Keratinocyte (primary cell): Measurements from ENCODE around the gene HPX. TPM values are rescaled to one million over a fixed set of nuclear protein-coding genes. Genes with fewer than 3 reads are reported as not detected.

Experiments used
- DNase-seq: peaks from one replicate; pipeline ENCODE4 v3.0.0-alpha.2; 2011; ENCODE audit warnings: low read depth, missing footprints, low spot score
- FAIRE-seq: peaks from 2 replicates; lab custom pipeline; 2011; peaks lifted over from hg19 to GRCh38; lab: Jason Lieb, UNC
- H2AFZ ChIP-seq: 2 replicates; pipeline ENCODE4 v1.6.0; 2012; ENCODE audit warnings: low read length, control low read depth, inconsistent platforms; ENCODE audit not compliant: control insufficient read depth
- H3K27ac ChIP-seq: 2 replicates; pipeline ENCODE4 v1.5.1; 2011; ENCODE audit warnings: low read length; ENCODE audit not compliant: control insufficient read depth, insufficient read depth
- H3K27me3 ChIP-seq: 3 replicates; pipeline ENCODE4 v1.6.0; 2011; ENCODE audit warnings: low read length; ENCODE audit not compliant: control insufficient read depth, insufficient read depth; ENCODE audit errors: extremely low read depth
- H3K36me3 ChIP-seq, 2 experiments: 2 replicates in 1 of 2; 3 replicates in 1 of 2; pipeline ENCODE4 v1.5.1; 2011; ENCODE audit warnings: low read length in 2 of 2, mild to moderate bottlenecking in 1 of 2; ENCODE audit not compliant: control insufficient read depth in 2 of 2, insufficient read depth in 2 of 2; ENCODE audit errors: extremely low read depth in 1 of 2
- H3K4me1 ChIP-seq: 3 replicates; pipeline ENCODE4 v1.5.1; 2011; ENCODE audit warnings: low read length; ENCODE audit not compliant: control insufficient read depth, insufficient read depth; ENCODE audit errors: extremely low read depth
- H3K4me2 ChIP-seq: 3 replicates; pipeline ENCODE4 v1.6.0; 2011; ENCODE audit warnings: low read depth, low read length; ENCODE audit not compliant: control insufficient read depth, insufficient read depth; ENCODE audit errors: extremely low read depth
- H3K4me3 ChIP-seq, 3 experiments: fragments of 200-600 bp in 1 of 3; sonication (generic) in 1 of 3; 2 replicates in 2 of 3; 3 replicates in 1 of 3; pipeline ENCODE4 v1.5.1; 2011 to 2016; ENCODE audit warnings: low read length in 3 of 3, mild to moderate bottlenecking in 3 of 3, control low read depth in 2 of 3, inconsistent platforms in 1 of 3, low read depth in 1 of 3, mixed read lengths in 1 of 3, mixed run types in 1 of 3, moderate library complexity in 1 of 3; ENCODE audit not compliant: control insufficient read depth in 2 of 3, insufficient read depth in 2 of 3; ENCODE audit errors: extremely low read depth in 1 of 3
- H3K79me2 ChIP-seq: 2 replicates; pipeline ENCODE4 v1.6.0; 2012; ENCODE audit warnings: low read length; ENCODE audit not compliant: control insufficient read depth, insufficient read depth
- H3K9ac ChIP-seq: 3 replicates; pipeline ENCODE4 v1.6.0; 2011; ENCODE audit warnings: low read length; ENCODE audit not compliant: control insufficient read depth, insufficient read depth; ENCODE audit errors: extremely low read depth
- H3K9me1 ChIP-seq: 3 replicates; pipeline ENCODE4 v1.6.0; 2011; ENCODE audit warnings: low read length; ENCODE audit not compliant: control insufficient read depth, insufficient read depth; ENCODE audit errors: extremely low read depth
- H3K9me3 ChIP-seq: 2 replicates; pipeline ENCODE4 v1.5.1; 2012; ENCODE audit warnings: low read depth, low read length; ENCODE audit not compliant: control insufficient read depth
- H4K20me1 ChIP-seq: 3 replicates; pipeline ENCODE4 v1.6.0; 2011; ENCODE audit warnings: low read length; ENCODE audit not compliant: control insufficient read depth, insufficient read depth; ENCODE audit errors: extremely low read depth
- CTCF ChIP-seq, 3 experiments: IDR thresholded peaks in 1 of 3; conservative IDR thresholded peaks in 1 of 3; optimal IDR thresholded peaks in 1 of 3; 2 replicates in 2 of 3; 3 replicates in 1 of 3; pipeline versions ENCODE3 to v1.5.1; 2011; ENCODE audit warnings: low read length in 3 of 3, mild to moderate bottlenecking in 3 of 3, moderate library complexity in 2 of 3, control low read depth in 1 of 3, inconsistent platforms in 1 of 3; ENCODE audit not compliant: insufficient read depth in 2 of 3; ENCODE audit errors: extremely low read depth in 1 of 3
- EZH2 ChIP-seq: IDR thresholded peaks from one replicate; pipeline ENCODE4 v1.6.1; 2012; ENCODE audit warnings: inconsistent platforms, mild to moderate bottlenecking, low read length, moderate library complexity
- dilution Hi-C: fragments of 300-500 bp; cut with MboI; formaldehyde crosslinking; loops from one replicate; pipeline ENCODE4 v1.7.0; 2020; ENCODE audit warnings: low sequenced_read_pairs; ENCODE audit not compliant: extremely low pct_ligation_motif_present
- polyA plus RNA-seq, 5 experiments: library from polyadenylated mRNA; depleted of rRNA in 3 of 5; stranded (reverse) in 3 of 5; stranded (forward) in 1 of 5; unstranded in 1 of 5; fragments of >200 nt; gene quantifications; 1 replicate in 1 of 5; 2 replicates in 3 of 5; 3 replicates in 1 of 5; pipeline versions ENCODE4 v1.2.1 to v1.2.3, GENCODE V29; 2011 to 2012; ENCODE audit warnings: missing spikeins in 2 of 5, low read depth in 1 of 5, low replicate concordance in 1 of 5

The HPX gene
- polyA plus RNA-seq, 1 donor (not counting 4 experiments of a cell fraction or from before 2014, with no cell fraction given): 0.76 TPM

- DNase-seq (no peak), FAIRE-seq (no peak)
- H3K9me1 ChIP-seq: no peaks in the 10 kb centered on the region
- no peaks in the 10 kb centered on the region for H3K9me3 ChIP-seq
- H3K4me1 ChIP-seq: peaks cover 8% of the 10 kb centered on the region
- dilution Hi-C loops: no loop called here
- H3K4me2 ChIP-seq: no peak overlapping the region
- no peak overlapping the region for H3K9ac ChIP-seq
- H3K79me2 ChIP-seq: peaks cover 23% of the 10 kb centered on the region
- H4K20me1 ChIP-seq: peaks cover 2% of the 10 kb centered on the region
- no peak overlapping the region for H3K4me3 ChIP-seq
- no peak overlapping the region for H3K27ac ChIP-seq
- H2AFZ ChIP-seq: no peak overlapping the region
- H3K27me3 ChIP-seq: no peaks in the 10 kb centered on the region
- peaks cover 26 to 35% of the 10 kb centered on the region in 2 experiments for H3K36me3 ChIP-seq
- TF ChIP-seq CTCF (optimal IDR thresholded peaks at IDR 0.05 in 1 of 3, IDR thresholded peaks at IDR 0.05 in 1 of 3, conservative IDR thresholded peaks at IDR 0.05 in 1 of 3; ENCODE audit: extremely low read depth in 1 of 3, insufficient read depth in 2 of 3, low read length in 3 of 3): no peak
- TF ChIP-seq EZH2: no peak
Observed at GRCh38 chr11:6486938-6487337, 46.2 kb upstream of the HPX start.

- TF ChIP-seq CTCF (optimal IDR thresholded peaks at IDR 0.05 in 1 of 3, IDR thresholded peaks at IDR 0.05 in 1 of 3, conservative IDR thresholded peaks at IDR 0.05 in 1 of 3; ENCODE audit: extremely low read depth in 1 of 3, insufficient read depth in 2 of 3, low read length in 3 of 3): no peak
- TF ChIP-seq EZH2: no peak
- Histone ChIP-seq H3K4me1 (peaks cover 8% of the 10 kb centered on the region), H4K20me1 (peaks cover 2% of the 10 kb centered on the region), H3K4me2 (no peak overlapping the region), H3K9me3 (no peaks in the 10 kb centered on the region), H3K36me3 (peaks cover 26 to 35% of the 10 kb centered on the region in 2 experiments), H3K9me1 (no peaks in the 10 kb centered on the region), H3K4me3 (no peak overlapping the region), H3K79me2 (peaks cover 29% of the 10 kb centered on the region), H2AFZ (no peak overlapping the region), H3K27me3 (no peaks in the 10 kb centered on the region), H3K27ac (no peak overlapping the region), H3K9ac (no peak overlapping the region)
- dilution Hi-C loops: no loop called here
- DNase-seq (no peak), FAIRE-seq (no peak)
Observed at GRCh38 chr11:6486256-6486655, 45.5 kb upstream of the HPX start.
